ENCODE data around the gene PHLDB2.

Gene PHLDB2

GRCh38 chr3:111981457-111981763 is 122.3 kb downstream of the PHLDB2 start:
- DNase-seq (ENCODE audit: extremely low read depth in 1 of 2, low read depth in 1 of 2) = no peak

- no peak for DNase-seq (ENCODE audit: extremely low read depth in 1 of 2, low read depth in 1 of 2)
Observed at GRCh38 chr3:111984636-111985298, 125.7 kb downstream of the PHLDB2 start.

GRCh38 chr3:111986800-111987199 is 127.7 kb downstream of the PHLDB2 start:
- DNase-seq (ENCODE audit: extremely low read depth in 1 of 2, low read depth in 1 of 2) = no peak

- DNase-seq (ENCODE audit: extremely low read depth in 1 of 2, low read depth in 1 of 2) = no peak
Observed at GRCh38 chr3:111989061-111989678, 130.1 kb downstream of the PHLDB2 start.

GRCh38 chr3:111993038-111993437 is 134.0 kb downstream of the PHLDB2 start:
- DNase-seq (ENCODE audit: extremely low read depth in 1 of 2, low read depth in 1 of 2) = no peak

GRCh38 chr3:111998636-111999483 is 139.8 kb downstream of the PHLDB2 start, which contains the start of gene TAGLN3:
TAGLN3 (plus strand) TSS chr3:111998922; CDS start chr3:111999423, 501 bp downstream.
- DNase-seq (ENCODE audit: extremely low read depth in 1 of 2, low read depth in 1 of 2) = no peak

- DNase-seq (ENCODE audit: extremely low read depth in 1 of 2, low read depth in 1 of 2) = no peak
Observed at GRCh38 chr3:111999484-112000324, 140.6 kb downstream of the PHLDB2 start.

GRCh38 chr3:112000367-112000771 is 141.3 kb downstream of the PHLDB2 start:
- no peak for DNase-seq (ENCODE audit: extremely low read depth in 1 of 2, low read depth in 1 of 2)

- DNase-seq (ENCODE audit: extremely low read depth in 1 of 2, low read depth in 1 of 2) = no peak
Observed at GRCh38 chr3:112000966-112001365, 141.9 kb downstream of the PHLDB2 start.

GRCh38 chr3:112001526-112001925 is 142.5 kb downstream of the PHLDB2 start:
- no peak for DNase-seq (ENCODE audit: extremely low read depth in 1 of 2, low read depth in 1 of 2)

GRCh38 chr3:112002096-112002971 is 143.3 kb downstream of the PHLDB2 start:
- DNase-seq (ENCODE audit: extremely low read depth in 1 of 2, low read depth in 1 of 2) = no peak

- no peak for DNase-seq (ENCODE audit: extremely low read depth in 1 of 2, low read depth in 1 of 2)
Observed at GRCh38 chr3:112003321-112004080, 144.4 kb downstream of the PHLDB2 start.

- no peak for DNase-seq (ENCODE audit: extremely low read depth in 1 of 2, low read depth in 1 of 2)
Observed at GRCh38 chr3:112004187-112004586, 145.1 kb downstream of the PHLDB2 start.

GRCh38 chr3:112004669-112005068 is 145.6 kb downstream of the PHLDB2 start:
- DNase-seq (ENCODE audit: extremely low read depth in 1 of 2, low read depth in 1 of 2) = no peak

GRCh38 chr3:112005091-112005672 is 146.1 kb downstream of the PHLDB2 start:
- DNase-seq (ENCODE audit: extremely low read depth in 1 of 2, low read depth in 1 of 2) = no peak

- no peak for DNase-seq (ENCODE audit: extremely low read depth in 1 of 2, low read depth in 1 of 2)
Observed at GRCh38 chr3:112007633-112008032, 148.6 kb downstream of the PHLDB2 start.

GRCh38 chr3:112009670-112010069 is 150.6 kb downstream of the PHLDB2 start:
- DNase-seq (ENCODE audit: extremely low read depth in 1 of 2, low read depth in 1 of 2) = no peak

GRCh38 chr3:112010636-112011035 is 151.6 kb downstream of the PHLDB2 start:
- no peak for DNase-seq (ENCODE audit: extremely low read depth in 1 of 2, low read depth in 1 of 2)

- DNase-seq (ENCODE audit: extremely low read depth in 1 of 2, low read depth in 1 of 2) = no peak
Observed at GRCh38 chr3:112011376-112011940, 152.4 kb downstream of the PHLDB2 start.
